T-helper 9 cell (primary cell): Measurements from ENCODE around the gene COL12A1.

ENCODE experiments used
- DNase-seq: peaks from one replicate; pipeline ENCODE4 v3.0.0-alpha.2; 2020

COL12A1 gene

GRCh38 chr6:75096966-75097365, 108.9 kb downstream of the COL12A1 start:
- no peak for DNase-seq

GRCh38 chr6:75094614-75095200, 111.1 kb downstream of the COL12A1 start:
- DNase-seq: no peak

GRCh38 chr6:75091467-75092190, 114.2 kb downstream of the COL12A1 start:
- no peak for DNase-seq

GRCh38 chr6:75090576-75090975, 115.3 kb downstream of the COL12A1 start:
- no peak for DNase-seq

GRCh38 chr6:75089921-75090320, 115.9 kb downstream of the COL12A1 start:
- DNase-seq: no peak

GRCh38 chr6:75089151-75089897, 116.5 kb downstream of the COL12A1 start:
- DNase-seq: no peak

GRCh38 chr6:75085931-75086635, 119.8 kb downstream of the COL12A1 start:
- no peak for DNase-seq

GRCh38 chr6:75084872-75085381, 120.9 kb downstream of the COL12A1 start:
- DNase-seq: no peak

GRCh38 chr6:75084018-75084417, 121.8 kb downstream of the COL12A1 start:
- DNase-seq: no peak

- no peak for DNase-seq
These were observed 123.9 kb downstream of the COL12A1 start for GRCh38 chr6:75081921-75082320.

- no peak for DNase-seq
These were observed 124.8 kb downstream of the COL12A1 start for GRCh38 chr6:75081047-75081446.

GRCh38 chr6:75079589-75079988, 126.3 kb downstream of the COL12A1 start:
- DNase-seq: no peak

GRCh38 chr6:75077701-75078100, 128.2 kb downstream of the COL12A1 start:
- no peak for DNase-seq

- DNase-seq: no peak
These were observed 129.8 kb downstream of the COL12A1 start for GRCh38 chr6:75076009-75076408.

GRCh38 chr6:75070244-75070643, 135.6 kb downstream of the COL12A1 start:
- no peak for DNase-seq

GRCh38 chr6:75065523-75065922, 140.3 kb downstream of the COL12A1 start:
- DNase-seq: no peak

- DNase-seq: no peak
These were observed 153.4 kb downstream of the COL12A1 start for GRCh38 chr6:75052491-75052890.

GRCh38 chr6:75049308-75049707, 156.5 kb downstream of the COL12A1 start:
- no peak for DNase-seq

- DNase-seq: no peak
These were observed 161.0 kb downstream of the COL12A1 start for GRCh38 chr6:75044846-75045245.

- no peak for DNase-seq
These were observed 164.5 kb downstream of the COL12A1 start for GRCh38 chr6:75041381-75041780.
